ENCODE measurements around the gene GMDS. TPM values are rescaled to one million over a fixed set of nuclear protein-coding genes. Genes with fewer than 3 reads are reported as not detected.

The GMDS gene
- polyA plus RNA-seq, 1 donor = 8.2 TPM

DNA sequence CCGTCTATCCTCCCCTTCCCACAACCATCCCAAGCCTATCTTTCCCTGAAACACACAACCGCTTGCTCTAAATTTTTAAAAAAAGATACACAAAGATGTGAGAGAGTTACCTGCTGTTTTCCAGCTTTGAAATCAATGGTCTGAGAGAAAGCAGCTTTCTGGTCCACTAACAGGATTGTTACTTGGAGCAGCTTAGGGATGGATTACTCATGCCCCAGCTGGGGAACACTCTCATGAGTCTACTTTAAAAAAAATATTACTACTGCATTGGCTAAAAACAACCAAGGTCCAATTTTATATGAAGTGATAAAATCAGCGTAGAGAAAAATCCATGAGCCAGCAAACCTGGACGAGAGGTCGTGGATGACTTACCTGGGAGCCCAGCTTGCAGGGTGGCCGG lies 665.3 kb downstream of the GMDS start:
- no peak for DNase-seq

DNA sequence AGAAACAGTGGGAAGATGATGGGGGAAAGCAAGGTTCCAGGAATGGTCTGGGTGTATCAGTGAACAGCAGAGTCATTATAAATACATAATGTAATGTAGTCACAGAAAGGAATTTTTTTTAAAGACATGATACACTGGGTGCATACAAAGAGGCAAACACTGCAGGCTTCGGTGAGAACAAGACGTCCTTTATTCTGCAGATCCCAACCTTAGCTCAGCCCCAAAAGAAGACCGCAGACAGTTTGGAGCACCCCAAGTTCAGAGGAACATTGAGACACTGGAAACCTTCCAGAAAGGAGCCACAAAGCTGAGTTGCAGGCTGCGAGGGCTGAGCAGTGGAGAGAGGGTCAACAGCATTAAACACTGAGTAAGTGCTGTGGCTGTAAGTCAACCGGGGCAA lies 666.3 kb downstream of the GMDS start:
- DNase-seq = no peak

DNA sequence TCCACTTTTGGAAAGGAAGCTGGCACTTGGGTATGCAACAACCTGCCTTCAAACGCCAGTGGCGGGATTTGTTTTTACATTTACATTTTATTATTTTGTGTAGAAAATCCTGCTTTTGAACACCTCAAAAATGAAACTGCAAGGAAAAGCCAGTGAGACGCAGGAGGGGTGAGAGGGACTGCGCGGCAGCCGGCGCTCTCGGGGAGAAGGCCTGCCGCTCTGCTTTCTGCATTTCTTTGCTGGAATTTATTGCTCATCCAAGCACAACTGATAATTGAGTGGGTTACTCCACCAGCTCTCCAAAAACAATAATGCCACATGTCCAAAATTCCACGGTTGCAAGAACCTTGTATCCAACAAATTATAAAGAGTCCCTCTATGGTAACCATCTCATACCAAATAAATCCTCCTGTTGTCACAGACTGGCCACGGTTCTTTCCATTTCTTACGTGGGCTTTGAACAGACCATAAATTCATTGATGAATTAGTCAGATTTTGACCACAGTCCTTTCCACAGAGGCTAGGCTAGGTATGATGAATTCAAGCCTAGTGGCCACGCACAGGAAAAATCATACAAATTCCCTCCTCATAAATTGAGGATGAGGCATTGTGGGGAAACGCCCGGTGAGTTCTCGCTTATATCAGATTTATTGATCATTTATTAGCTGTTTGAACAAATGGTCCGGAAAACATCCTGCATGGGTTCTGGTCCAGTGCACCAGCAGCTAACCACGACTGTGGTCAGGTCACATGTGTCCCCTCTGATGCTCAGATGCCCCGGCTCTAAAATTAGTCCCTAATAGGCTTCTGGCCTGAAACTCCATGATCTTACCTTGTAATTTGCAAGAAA lies 667.3 kb downstream of the GMDS start:
- no peak for DNase-seq

DNA sequence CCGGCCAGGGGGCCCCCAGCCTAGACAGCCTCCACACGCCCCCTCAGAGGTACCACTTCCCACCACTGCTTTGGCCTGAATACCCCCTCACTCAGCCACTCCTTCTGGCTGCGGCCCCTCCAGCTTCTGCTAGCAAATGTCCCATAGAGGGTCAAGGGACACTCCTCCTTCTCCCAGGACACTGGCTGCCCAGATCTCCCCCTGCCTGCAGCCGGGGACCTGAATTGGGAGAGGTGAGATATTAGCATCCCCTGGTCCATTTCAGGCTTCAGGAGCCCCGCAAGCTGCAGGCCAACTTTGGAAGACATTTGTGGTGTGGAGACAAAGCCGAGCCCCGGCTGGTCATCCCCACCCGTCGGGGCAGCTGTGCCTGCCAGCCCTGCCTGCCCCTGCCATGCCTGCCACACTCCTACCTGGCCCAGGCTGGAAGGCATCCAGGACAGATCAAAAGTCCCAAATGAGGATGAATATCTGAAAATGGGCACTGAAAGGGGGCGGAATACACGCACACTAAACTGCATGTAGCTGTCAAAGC lies 668.2 kb downstream of the GMDS start:
- no peak for DNase-seq

DNA sequence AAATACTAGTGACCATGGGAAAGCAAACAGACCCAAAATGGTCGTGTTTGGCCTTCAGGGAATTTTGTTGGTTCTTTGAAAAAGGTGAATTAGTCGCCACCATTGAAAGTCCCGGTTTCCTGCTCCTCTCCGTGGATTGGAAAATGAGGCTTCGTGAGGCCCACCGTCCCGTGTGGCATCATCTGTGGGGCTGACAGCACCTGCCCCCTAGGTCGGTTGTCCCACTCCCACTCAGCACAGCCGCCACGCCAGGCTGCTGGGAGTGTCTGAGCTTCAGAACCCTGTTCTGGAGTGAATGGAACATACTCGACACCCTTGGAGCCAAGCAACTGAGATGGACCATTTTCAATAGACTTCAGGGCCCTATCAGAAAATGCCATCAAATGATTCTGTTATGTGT lies 668.7 kb downstream of the GMDS start:
- DNase-seq = no peak

DNA sequence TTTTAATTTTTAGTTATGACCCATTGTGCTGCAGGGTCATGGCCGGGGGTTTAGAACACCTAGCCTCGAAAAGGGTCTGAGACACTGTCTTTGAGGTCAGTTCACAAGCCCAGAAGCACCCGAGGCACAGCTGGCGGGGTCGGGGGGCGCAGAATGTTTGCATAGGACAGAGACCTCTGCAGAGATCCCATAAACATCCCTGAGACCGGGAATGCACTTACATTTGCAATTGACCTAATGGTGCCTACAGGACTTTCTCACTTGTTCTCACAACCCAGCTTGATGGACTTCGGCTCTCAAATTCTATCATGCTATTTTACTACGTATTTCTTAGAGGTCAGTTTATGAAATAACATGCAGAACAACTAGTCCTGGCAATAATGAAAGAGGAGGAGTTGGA lies 669.2 kb downstream of the GMDS start:
- no peak for DNase-seq

DNA sequence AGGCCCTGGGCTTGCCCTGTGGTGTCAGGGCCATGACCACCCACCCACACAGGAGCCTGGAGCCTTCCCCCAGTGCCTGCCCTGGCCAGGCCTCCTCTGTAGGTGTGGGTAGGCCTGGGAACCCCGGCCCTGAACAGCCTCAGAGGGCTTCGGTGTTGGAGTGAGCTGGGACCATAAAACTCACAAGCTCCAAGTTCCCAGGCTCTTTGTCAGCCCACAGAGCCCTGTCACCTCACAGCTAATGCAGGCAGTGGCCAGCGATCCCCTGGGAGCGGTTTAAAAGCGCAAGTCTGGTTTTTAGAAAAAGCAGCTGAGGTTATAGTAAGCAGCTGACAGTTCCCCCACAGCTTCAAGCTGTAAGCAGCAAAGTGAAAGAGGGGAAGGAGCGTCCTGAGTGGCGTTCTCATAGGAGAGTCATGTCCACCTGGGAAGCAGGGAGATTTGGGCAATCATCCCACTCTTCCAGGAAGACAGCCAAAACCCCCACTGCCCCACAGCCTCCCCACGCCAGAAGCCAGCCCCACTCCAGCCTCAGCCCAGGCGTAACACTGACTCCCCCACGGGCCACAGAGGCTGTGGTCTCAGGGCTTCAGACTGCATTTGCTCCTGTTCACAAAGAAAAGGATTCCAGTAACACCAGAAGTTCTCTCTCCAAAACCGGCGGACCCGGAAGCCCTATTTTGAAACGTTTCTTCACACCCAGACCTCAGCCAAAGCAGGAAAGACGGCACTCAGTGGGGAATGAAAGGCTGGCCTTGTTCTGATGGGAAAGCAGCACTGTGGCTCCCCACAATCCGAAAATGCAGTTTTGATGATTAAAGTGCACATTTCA lies 670.0 kb downstream of the GMDS start:
- peak; percentile 50 for DNase-seq

DNA sequence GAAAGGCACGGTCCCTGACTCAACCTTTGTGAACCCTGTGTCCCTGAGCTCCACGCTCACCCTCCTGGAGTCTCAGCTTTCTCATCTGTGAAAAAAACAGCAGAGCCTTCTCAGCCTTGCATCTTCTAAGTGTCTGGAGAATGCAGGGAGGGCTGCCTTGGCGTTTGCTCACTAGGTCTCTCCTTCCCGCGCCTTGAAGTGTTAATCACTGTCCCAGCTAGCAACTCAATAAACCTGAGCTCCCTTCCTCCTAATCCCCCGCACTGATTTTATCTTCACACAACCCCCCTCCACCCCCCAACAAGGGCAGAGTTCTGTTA lies 670.6 kb downstream of the GMDS start:
- no peak for DNase-seq

DNA sequence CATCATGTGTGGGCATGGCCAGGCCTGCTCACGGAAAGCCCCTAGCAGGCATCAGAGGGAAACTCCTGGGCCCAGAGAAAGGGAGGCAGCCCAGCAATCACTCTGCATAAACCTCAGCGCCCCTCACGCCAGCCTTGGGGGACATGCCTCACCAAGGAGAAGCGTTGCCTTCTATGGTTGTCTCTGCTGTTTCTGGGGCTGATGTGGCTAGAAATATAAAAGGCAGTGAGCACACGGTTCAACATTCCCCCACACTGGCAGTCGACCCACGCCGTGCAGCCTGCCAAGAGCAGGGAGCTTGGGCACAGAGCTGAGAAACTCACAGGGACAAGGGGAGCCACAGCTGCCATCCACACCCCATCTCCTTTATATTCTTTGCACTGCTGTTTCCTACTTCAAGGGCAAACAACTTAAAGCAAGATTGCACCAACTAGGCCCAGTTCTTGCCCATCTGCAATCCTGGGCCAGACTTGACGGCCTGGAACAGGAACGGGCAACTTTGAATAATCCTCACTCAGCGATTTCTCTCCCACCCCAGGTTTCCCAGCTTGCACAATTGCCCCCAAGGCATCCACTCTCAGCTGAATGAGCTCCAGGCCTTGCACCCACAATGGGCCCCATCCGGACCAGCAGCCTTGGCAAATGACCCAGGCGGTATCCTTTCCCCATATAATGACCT lies 671.2 kb downstream of the GMDS start:
- no peak for DNase-seq
